GM12874 (cell line): ENCODE results near the gene MRTO4.

Source experiments
- TF ChIP-seq, protein P1 (sequence below): IDR thresholded peaks from 2 replicates; pipeline ENCODE4 v1.5.1; 2011; ENCODE audit warnings: low read depth, mild to moderate bottlenecking, control low read depth, low read length, moderate library complexity; ENCODE audit not compliant: insufficient read depth

MRTO4 gene

DNA sequence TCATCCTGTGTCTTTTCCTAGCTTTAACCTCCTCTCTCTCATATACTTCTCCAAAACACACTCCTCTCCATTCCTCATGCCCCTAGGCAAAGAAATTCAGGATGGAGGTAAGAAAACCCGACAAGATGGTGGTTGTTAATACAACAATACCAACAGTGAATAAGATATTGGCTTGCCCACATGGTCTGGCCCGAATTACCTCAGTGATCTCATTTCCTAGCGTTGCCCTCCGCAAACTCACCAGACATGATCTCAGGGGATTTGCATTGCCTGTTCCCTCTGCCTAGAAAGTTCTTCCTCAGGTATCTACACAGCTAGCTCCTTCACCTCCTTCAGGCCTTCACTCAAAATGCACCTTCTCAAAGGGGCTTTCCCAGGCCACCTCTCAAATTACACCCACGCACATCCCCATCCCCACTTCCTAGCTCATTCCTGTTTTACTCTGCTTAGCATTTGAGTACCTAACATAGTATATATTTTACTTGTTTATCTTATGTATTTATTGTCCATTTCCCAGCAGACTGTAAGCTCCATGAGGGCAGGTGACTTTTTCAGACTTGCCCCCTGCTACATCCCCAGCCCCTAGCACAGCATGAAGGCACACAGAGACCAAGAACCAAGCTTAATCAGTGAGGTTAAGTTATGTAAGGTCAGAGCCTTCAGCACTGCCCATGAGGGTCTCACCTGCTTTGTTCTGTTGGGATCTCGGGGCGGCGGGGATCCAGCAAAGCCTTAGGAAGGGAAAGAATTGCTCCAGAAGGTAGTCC lies 31.3 kb upstream of the MRTO4 start:
- TF ChIP-seq, protein P1, sequence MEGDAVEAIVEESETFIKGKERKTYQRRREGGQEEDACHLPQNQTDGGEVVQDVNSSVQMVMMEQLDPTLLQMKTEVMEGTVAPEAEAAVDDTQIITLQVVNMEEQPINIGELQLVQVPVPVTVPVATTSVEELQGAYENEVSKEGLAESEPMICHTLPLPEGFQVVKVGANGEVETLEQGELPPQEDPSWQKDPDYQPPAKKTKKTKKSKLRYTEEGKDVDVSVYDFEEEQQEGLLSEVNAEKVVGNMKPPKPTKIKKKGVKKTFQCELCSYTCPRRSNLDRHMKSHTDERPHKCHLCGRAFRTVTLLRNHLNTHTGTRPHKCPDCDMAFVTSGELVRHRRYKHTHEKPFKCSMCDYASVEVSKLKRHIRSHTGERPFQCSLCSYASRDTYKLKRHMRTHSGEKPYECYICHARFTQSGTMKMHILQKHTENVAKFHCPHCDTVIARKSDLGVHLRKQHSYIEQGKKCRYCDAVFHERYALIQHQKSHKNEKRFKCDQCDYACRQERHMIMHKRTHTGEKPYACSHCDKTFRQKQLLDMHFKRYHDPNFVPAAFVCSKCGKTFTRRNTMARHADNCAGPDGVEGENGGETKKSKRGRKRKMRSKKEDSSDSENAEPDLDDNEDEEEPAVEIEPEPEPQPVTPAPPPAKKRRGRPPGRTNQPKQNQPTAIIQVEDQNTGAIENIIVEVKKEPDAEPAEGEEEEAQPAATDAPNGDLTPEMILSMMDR = no peak

DNA sequence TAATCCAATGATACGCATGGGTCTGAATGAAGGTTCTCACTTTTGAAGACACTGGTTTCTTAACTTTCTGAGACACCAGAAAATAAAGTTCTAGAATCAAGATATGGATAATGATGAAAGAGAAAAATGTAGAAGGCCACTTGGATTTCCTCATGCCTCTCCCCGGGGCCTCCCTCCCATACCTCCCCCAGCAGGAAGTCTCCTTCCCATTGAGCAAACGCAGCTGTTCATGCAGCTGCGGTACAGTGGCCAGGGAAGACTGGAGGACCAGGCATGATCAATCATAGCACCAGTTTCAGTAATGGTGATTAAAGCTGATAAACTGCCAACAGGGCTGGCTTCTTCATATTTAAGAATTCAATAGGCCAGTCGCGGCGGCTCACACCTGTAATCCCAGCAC lies 30.6 kb upstream of the MRTO4 start:
- TF ChIP-seq, protein P1 = no peak

DNA sequence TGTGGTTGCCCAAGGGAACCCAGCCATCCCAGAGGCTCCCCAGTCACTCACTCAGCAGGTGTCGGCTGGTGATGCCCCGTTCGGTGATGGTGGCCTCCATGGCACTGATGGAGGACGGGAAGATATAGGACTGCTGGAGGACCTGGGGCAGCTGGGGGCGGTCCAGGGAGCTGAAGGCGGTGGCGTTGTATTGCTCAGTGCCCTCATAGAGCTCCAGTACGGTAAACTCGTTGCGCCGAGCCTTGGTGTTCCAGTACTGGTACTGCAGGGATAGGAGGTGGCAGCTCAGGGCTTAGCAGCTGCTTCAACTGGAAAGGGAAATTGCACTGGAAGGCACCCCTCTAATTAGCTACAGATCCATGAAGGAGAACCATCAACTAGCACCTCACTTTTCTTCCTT lies 29.0 kb upstream of the MRTO4 start:
- TF ChIP-seq, protein P1 = no peak

DNA sequence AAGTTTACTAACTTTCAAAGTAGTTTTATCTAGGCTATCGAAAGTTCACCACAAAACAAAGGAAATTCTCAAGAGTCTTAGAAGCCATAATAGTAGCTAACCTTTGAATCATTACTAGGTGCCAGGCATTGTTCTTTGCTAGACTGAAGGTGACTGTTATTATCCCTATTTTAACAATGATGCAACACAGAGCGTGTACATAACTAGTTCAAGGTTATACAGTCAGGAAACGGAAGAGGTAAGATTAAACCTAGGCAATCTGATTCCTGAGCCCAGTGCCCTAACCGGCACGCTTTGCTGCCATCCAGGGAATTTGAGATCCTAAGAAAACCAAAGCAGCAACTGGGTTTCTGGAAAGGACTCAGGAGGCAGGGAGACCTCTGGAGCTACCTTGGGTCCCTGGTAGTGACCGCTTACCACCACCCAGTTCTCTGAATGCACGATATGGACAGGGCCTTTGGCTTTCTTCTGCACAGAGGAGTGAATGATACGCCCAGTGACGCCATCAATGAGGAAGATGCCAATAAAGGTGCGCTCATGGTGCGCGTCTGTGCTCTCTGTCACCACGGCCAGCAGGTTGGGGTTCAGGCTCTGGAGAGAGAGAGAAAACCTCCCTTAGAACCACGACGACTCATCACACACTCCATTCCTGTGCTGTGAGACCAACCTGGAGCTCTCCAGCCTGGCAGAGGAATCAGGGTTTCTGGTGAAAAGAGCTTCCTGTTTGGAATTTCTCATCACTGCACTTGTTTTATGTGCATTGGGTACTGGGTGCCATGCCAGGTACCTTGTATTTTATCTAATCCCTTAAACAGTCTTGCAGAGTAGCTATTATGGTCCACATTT lies 28.4 kb upstream of the MRTO4 start:
- TF ChIP-seq, protein P1 = no peak

DNA sequence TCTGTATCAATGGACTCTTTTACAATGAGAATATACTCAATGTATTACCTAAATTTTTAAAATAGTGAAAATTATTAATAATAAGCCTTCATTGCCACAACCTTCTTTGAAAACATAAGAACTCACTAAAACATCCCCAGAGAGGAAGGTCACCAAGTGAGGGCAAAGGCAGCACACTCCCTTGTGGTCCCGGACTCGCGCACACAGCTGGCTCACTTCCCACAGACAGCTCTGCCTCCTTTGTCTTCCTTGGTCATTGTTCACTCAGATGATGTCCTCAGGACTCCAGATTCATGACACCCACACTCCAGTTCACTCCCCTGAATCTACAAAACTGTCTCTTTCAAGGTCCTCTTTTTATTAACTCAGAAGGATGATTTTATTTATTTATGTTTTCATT lies 22.4 kb upstream of the MRTO4 start:
- TF ChIP-seq, protein P1 = no peak

DNA sequence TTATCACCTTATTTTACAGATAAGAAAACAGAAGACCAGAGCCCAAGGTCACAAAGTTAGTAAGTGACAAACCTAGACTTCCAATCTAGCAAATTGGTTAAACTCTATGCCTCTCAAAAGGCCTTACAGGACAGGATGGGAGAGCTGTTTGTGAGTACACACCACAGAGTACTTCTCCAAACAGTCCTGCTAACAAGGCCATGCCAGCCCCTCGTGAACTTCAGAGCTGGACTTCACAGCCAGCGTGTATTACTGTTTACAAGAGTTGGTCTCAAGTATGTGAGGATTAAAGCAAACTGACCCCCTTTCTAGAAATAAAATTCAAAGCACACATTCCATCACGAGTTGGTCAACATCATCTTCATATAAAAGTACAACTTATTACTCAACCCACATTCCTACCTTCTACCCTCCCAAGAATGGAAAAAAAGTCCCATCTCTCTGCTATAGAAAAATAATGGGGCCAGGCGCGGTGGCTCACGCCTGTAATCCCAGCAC lies 21.7 kb upstream of the MRTO4 start:
- TF ChIP-seq, protein P1 = no peak

DNA sequence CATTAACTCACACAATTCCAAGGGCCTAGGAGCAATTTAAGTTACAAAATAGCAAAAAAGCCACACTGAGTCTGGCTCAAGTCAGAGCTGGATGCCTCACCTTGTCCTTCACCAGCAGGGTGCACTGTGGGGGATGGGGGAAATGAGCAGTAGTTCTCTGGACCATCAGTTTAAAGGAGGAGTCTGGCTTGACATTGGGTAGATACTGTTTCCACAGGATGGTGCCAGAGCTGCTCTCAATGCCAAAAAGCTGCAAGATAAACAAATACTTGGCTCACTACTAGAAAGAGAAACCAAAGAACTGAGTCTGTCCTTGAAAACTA lies 19.1 kb upstream of the MRTO4 start:
- TF ChIP-seq, protein P1 = no peak
